MM.1S (cell line): ENCODE data around the gene PLEKHA7.

ENCODE experiments used
- DNase-seq: peaks from one replicate; pipeline ENCODE4 v3.0.0-alpha.2; 2015
- H2AFZ ChIP-seq: fragments of 300-600 bp; sonication (generic); 2 replicates; pipeline ENCODE4 v1.6.0; 2016; ENCODE audit warnings: antibody characterized with exemption, low read length
- H3F3A ChIP-seq: fragments of 300-600 bp; sonication (generic); 2 replicates; pipeline ENCODE4 v1.6.1; 2016; ENCODE audit warnings: mild to moderate bottlenecking, antibody characterized with exemption, low read length, moderate library complexity, mixed read lengths; ENCODE audit not compliant: insufficient read depth
- H3K27ac ChIP-seq: fragments of 300-600 bp; sonication (generic); 2 replicates; pipeline ENCODE4 v1.5.1; 2016; ENCODE audit warnings: mild to moderate bottlenecking, low read length
- H3K27me3 ChIP-seq: fragments of 300-600 bp; sonication (generic); replicated peaks from 2 replicates; pipeline ENCODE4 v1.6.0; 2016; ENCODE audit warnings: low read length; ENCODE audit not compliant: insufficient read depth
- H3K36me3 ChIP-seq: fragments of 300-600 bp; sonication (generic); replicated peaks from 2 replicates; pipeline ENCODE4 v1.6.1; 2016; ENCODE audit warnings: mild to moderate bottlenecking, low read length, mixed read lengths; ENCODE audit not compliant: insufficient read depth
- H3K4me1 ChIP-seq: fragments of 300-600 bp; sonication (generic); 2 replicates; pipeline ENCODE4 v1.6.1; 2016; ENCODE audit warnings: low read length, mixed read lengths
- H3K4me2 ChIP-seq: fragments of 300-600 bp; sonication (generic); 2 replicates; pipeline ENCODE4 v1.6.0; 2016; ENCODE audit warnings: low read depth, low read length
- H3K4me3 ChIP-seq: fragments of 300-600 bp; sonication (generic); 2 replicates; pipeline ENCODE4 v1.5.1; 2016; ENCODE audit warnings: low read length, mixed read lengths
- H3K79me2 ChIP-seq: fragments of 300-600 bp; sonication (generic); 2 replicates; pipeline ENCODE4 v1.6.1; 2016; ENCODE audit warnings: mixed run types, low read length, mixed read lengths
- H3K9ac ChIP-seq: fragments of 300-600 bp; sonication (generic); 2 replicates; pipeline ENCODE4 v1.6.1; 2016; ENCODE audit warnings: low read length, mixed read lengths
- H3K9me2 ChIP-seq: fragments of 300-600 bp; sonication (generic); replicated peaks from 2 replicates; pipeline ENCODE4 v1.6.1; 2016; ENCODE audit warnings: mild to moderate bottlenecking, low read length, mixed read lengths; ENCODE audit not compliant: insufficient read depth
- H3K9me3 ChIP-seq: fragments of 300-600 bp; sonication (generic); replicated peaks from 2 replicates; pipeline ENCODE4 v1.6.1; 2016; ENCODE audit warnings: mild to moderate bottlenecking, low read length, mixed read lengths; ENCODE audit not compliant: insufficient read depth
- H4K20me1 ChIP-seq: fragments of 300-600 bp; sonication (generic); 2 replicates; pipeline ENCODE4 v1.6.1; 2016; ENCODE audit warnings: mild to moderate bottlenecking, low read length, moderate library complexity, mixed read lengths; ENCODE audit not compliant: insufficient read depth
- EZH2 ChIP-seq: fragments of 300-600 bp; sonication (generic); optimal IDR thresholded peaks from 2 replicates; pipeline ENCODE3; 2017; ENCODE audit warnings: low read depth, mild to moderate bottlenecking, antibody characterized with exemption, low read length, mixed read lengths
- EZH2phosphoT487 ChIP-seq: fragments of 300-600 bp; sonication (generic); IDR thresholded peaks from 2 replicates; pipeline ENCODE4 v1.6.1; 2018; ENCODE audit warnings: antibody characterized with exemption, low read length
- TF ChIP-seq, protein P1 (sequence below): fragments of 300-600 bp; sonication (generic); IDR thresholded peaks from 2 replicates; pipeline ENCODE4 v1.5.1; 2016; ENCODE audit warnings: antibody characterized with exemption, low read length, mixed read lengths

PLEKHA7 gene

DNA sequence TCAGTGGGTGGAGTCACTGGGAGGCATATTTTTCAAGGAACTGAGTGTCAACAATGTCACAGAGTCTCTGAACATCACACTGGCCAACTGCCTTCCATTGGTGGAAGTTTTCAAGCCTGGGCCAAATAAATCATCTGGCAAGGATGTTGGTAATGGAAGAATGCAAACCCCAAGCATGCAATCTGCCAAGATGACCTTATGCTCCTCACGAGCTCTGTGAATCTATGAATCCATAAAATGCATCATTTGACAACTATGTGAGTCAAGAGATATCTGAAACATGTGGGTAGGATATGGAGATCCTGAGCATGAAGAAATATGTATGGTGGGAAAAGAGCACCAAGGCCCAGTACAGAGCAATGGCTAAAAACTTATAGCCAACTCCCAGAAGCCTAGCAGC, 122.2 kb downstream of the PLEKHA7 start:
- Histone ChIP-seq H3K36me3 (no peaks in the 10 kb centered on the region), H3K79me2 (peaks cover 69% of the 10 kb centered on the region), H4K20me1 (no peaks in the 10 kb centered on the region), H3K9me2 (no peaks in the 10 kb centered on the region), H3K9me3 (no peaks in the 10 kb centered on the region), H3K27me3 (no peaks in the 10 kb centered on the region), H3K27ac (no peak overlapping the region), H3K4me3 (no peak overlapping the region), H3K4me2 (no peak overlapping the region), H3K9ac (no peak overlapping the region), H2AFZ (no peak overlapping the region), H3K4me1 (no peaks in the 10 kb centered on the region), H3F3A (no peaks in the 10 kb centered on the region)
- no peak for DNase-seq
- TF ChIP-seq EZH2 (no peak), EZH2phosphoT487 (no peak)
- TF ChIP-seq, protein P1, sequence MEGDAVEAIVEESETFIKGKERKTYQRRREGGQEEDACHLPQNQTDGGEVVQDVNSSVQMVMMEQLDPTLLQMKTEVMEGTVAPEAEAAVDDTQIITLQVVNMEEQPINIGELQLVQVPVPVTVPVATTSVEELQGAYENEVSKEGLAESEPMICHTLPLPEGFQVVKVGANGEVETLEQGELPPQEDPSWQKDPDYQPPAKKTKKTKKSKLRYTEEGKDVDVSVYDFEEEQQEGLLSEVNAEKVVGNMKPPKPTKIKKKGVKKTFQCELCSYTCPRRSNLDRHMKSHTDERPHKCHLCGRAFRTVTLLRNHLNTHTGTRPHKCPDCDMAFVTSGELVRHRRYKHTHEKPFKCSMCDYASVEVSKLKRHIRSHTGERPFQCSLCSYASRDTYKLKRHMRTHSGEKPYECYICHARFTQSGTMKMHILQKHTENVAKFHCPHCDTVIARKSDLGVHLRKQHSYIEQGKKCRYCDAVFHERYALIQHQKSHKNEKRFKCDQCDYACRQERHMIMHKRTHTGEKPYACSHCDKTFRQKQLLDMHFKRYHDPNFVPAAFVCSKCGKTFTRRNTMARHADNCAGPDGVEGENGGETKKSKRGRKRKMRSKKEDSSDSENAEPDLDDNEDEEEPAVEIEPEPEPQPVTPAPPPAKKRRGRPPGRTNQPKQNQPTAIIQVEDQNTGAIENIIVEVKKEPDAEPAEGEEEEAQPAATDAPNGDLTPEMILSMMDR = no peak

DNA sequence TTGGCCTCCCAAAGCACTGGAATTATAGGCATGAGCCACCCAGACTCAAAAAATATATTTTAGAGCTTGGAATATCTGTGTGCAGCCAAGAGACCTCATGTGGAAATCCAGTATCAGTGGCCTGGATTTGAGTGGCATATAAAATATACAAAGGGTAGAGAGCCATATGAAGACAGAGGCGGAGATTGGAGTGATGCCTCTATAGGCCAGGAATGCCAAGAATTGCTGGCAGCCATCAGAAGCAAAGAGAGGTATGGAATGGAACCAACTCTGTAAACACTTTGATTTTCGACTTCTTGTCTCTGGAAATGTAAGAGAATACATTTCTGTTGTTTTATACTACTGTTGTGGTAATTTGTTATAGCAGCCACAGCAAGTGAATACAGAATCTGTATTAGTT, 123.0 kb downstream of the PLEKHA7 start:
- no peaks in the 10 kb centered on the region for H4K20me1 ChIP-seq
- no peak overlapping the region for H3K27ac ChIP-seq
- H3K9me2 ChIP-seq = no peaks in the 10 kb centered on the region
- peaks cover 68% of the 10 kb centered on the region for H3K79me2 ChIP-seq
- H3K4me1 ChIP-seq = no peaks in the 10 kb centered on the region
- H3K36me3 ChIP-seq = no peaks in the 10 kb centered on the region
- DNase-seq = no peak
- H3K27me3 ChIP-seq = no peaks in the 10 kb centered on the region
- no peak overlapping the region for H3K9ac ChIP-seq
- H2AFZ ChIP-seq = no peak overlapping the region
- H3K9me3 ChIP-seq = no peaks in the 10 kb centered on the region
- H3K4me3 ChIP-seq = no peak overlapping the region
- no peak overlapping the region for H3K4me2 ChIP-seq
- TF ChIP-seq, protein P1 = no peak
- TF ChIP-seq EZH2 (no peak), EZH2phosphoT487 (no peak)
- no peaks in the 10 kb centered on the region for H3F3A ChIP-seq

DNA sequence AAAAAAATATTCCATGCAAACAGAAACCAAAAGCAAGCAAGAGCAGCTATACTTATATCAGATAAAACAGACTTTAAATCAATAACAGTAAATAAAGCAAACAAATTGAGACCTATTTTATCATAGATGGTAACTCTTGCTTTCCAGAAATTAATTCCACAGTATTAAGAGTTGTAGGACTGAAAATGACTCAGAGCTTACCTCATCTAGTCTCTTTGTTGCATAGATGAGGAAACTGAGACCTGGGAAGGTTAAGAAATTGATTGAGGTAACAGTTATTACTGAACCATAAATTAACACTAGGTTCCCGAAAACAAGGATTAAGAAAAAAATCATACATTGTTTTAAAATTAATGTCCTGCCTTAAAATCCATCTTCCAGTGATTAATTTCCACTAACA, 123.8 kb downstream of the PLEKHA7 start:
- H4K20me1 ChIP-seq = no peaks in the 10 kb centered on the region
- no peak overlapping the region for H3K27ac ChIP-seq
- H3K79me2 ChIP-seq = peaks cover 64% of the 10 kb centered on the region
- no peaks in the 10 kb centered on the region for H3K9me2 ChIP-seq
- no peak overlapping the region for H3K4me3 ChIP-seq
- H3K9me3 ChIP-seq = no peaks in the 10 kb centered on the region
- H3K4me1 ChIP-seq = no peaks in the 10 kb centered on the region
- H3K9ac ChIP-seq = no peak overlapping the region
- no peak for TF ChIP-seq EZH2phosphoT487
- TF ChIP-seq EZH2 = no peak
- TF ChIP-seq, protein P1 = no peak
- no peaks in the 10 kb centered on the region for H3K36me3 ChIP-seq
- no peak overlapping the region for H3K4me2 ChIP-seq
- no peaks in the 10 kb centered on the region for H3K27me3 ChIP-seq
- no peak for DNase-seq
- no peak overlapping the region for H2AFZ ChIP-seq
- no peaks in the 10 kb centered on the region for H3F3A ChIP-seq
